RWPE2 (cell line): ENCODE data around the gene TTI1.

ENCODE experiments used
- ATAC-seq: fragments of 200-7000 bp; cut with Tn5 transposase; 3 replicates; pipeline ENCODE4 v1.9.1; 2021; ENCODE audit warnings: low read depth
- DNase-seq: peaks from one replicate; pipeline ENCODE4 v3.0.0-alpha.2; 2020; ENCODE audit warnings: low spot score
- H3K27ac ChIP-seq: fragments of 450-650 bp; 2 replicates; pipeline ENCODE4 v1.5.1; 2017; ENCODE audit warnings: mild to moderate bottlenecking; ENCODE audit not compliant: poor library complexity, severe bottlenecking
- H3K27me3 ChIP-seq: fragments of 250-450 bp; sonication (Bioruptor Pico); 2 replicates; pipeline ENCODE4 v1.5.1; 2021; ENCODE audit warnings: mild to moderate bottlenecking, moderate library complexity; ENCODE audit not compliant: insufficient read depth, poor library complexity, severe bottlenecking
- H3K36me3 ChIP-seq: fragments of 250-450 bp; sonication (Bioruptor Pico); 2 replicates; pipeline ENCODE4 v1.5.1; 2020; ENCODE audit warnings: low read depth, mild to moderate bottlenecking, moderate library complexity
- H3K4me1 ChIP-seq: fragments of 250-450 bp; sonication (Bioruptor Pico); 2 replicates; pipeline ENCODE4 v1.5.1; 2021; ENCODE audit warnings: mild to moderate bottlenecking, moderate library complexity; ENCODE audit not compliant: insufficient read depth, poor library complexity, severe bottlenecking
- H3K4me3 ChIP-seq: fragments of 250-450 bp; sonication (Bioruptor Pico); 2 replicates; pipeline ENCODE4 v1.5.1; 2021; ENCODE audit warnings: mild to moderate bottlenecking, moderate library complexity; ENCODE audit not compliant: severe bottlenecking
- H3K9me3 ChIP-seq: fragments of 250-450 bp; sonication (Bioruptor Pico); 2 replicates; pipeline ENCODE4 v1.5.1; 2021; ENCODE audit warnings: mild to moderate bottlenecking, moderate library complexity; ENCODE audit not compliant: severe bottlenecking
- CTCF ChIP-seq: fragments of 450-650 bp; IDR thresholded peaks from one replicate; pipeline ENCODE4 v1.5.1; 2017; ENCODE audit warnings: mild to moderate bottlenecking, moderate library complexity; ENCODE audit not compliant: poor library complexity, severe bottlenecking

Gene TTI1

GRCh38 chr20:38029453-38029852 lies 3.8 kb downstream of the TTI1 start:
- Histone ChIP-seq H3K27me3 (no peaks in the 10 kb centered on the region), H3K4me3 (no peak overlapping the region), H3K36me3 (peaks cover 63% of the 10 kb centered on the region), H3K9me3 (no peaks in the 10 kb centered on the region), H3K27ac (no peak overlapping the region), H3K4me1 (peaks cover 15% of the 10 kb centered on the region)
- DNase-seq (no peak), ATAC-seq (no peak)
- no peak for TF ChIP-seq CTCF

- H3K27me3 ChIP-seq: no peaks in the 10 kb centered on the region
- H3K4me1 ChIP-seq: peaks cover 2% of the 10 kb centered on the region
- peaks cover 4% of the 10 kb centered on the region for H3K9me3 ChIP-seq
- TF ChIP-seq CTCF: no peak
- no peak overlapping the region for H3K4me3 ChIP-seq
- no peak for DNase-seq
- ATAC-seq: no peak; the same call in 2 of the 3 replicates
- H3K36me3 ChIP-seq: peaks cover 71% of the 10 kb centered on the region
- H3K27ac ChIP-seq: no peak overlapping the region
These were observed 8.8 kb downstream of the TTI1 start for GRCh38 chr20:38024496-38024895.

- peaks cover 2% of the 10 kb centered on the region for H3K4me1 ChIP-seq
- peaks cover 9% of the 10 kb centered on the region for H3K9me3 ChIP-seq
- no peaks in the 10 kb centered on the region for H3K27me3 ChIP-seq
- peaks cover 73% of the 10 kb centered on the region for H3K36me3 ChIP-seq
- TF ChIP-seq CTCF: no peak
- no peak overlapping the region for H3K4me3 ChIP-seq
- DNase-seq (no peak), ATAC-seq (peak; percentile 51; the same call in 2 of the 3 replicates)
- H3K27ac ChIP-seq: no peak overlapping the region
These were observed 9.9 kb downstream of the TTI1 start for GRCh38 chr20:38023181-38024001.

GRCh38 chr20:38021087-38021772 lies 12.0 kb downstream of the TTI1 start:
- 0 out of 3 replicates have a peak, but pooled peaks have one; percentile 11 for ATAC-seq
- Histone ChIP-seq H3K36me3 (peaks cover 73% of the 10 kb centered on the region), H3K27ac (no peak overlapping the region), H3K4me1 (no peaks in the 10 kb centered on the region), H3K4me3 (no peak overlapping the region), H3K27me3 (no peaks in the 10 kb centered on the region), H3K9me3 (peaks cover 15% of the 10 kb centered on the region)
- no peak for DNase-seq
- TF ChIP-seq CTCF: no peak
